SK-N-SH (cell line): ENCODE results near the gene CD300C.

Experiments used
- CTCF ChIP-seq: fragments of 200-600 bp; sonication (generic); IDR thresholded peaks from 2 replicates; pipeline ENCODE4 v1.6.1; 2017; ENCODE audit warnings: antibody characterized with exemption, mild to moderate bottlenecking, moderate library complexity
- ELF1 ChIP-seq: IDR thresholded peaks from 2 replicates; pipeline ENCODE4 v1.4.0; 2012
- JUND ChIP-seq: IDR thresholded peaks from 2 replicates; pipeline ENCODE4 v1.4.0; 2012
- MXI1 ChIP-seq: IDR thresholded peaks from 2 replicates; pipeline ENCODE4 v1.6.1; 2012; ENCODE audit warnings: mild to moderate bottlenecking, low read depth, low read length, improper control_type of control experiment
- REST ChIP-seq: IDR thresholded peaks from 2 replicates; pipeline ENCODE4 v1.6.1; 2012; ENCODE audit warnings: mild to moderate bottlenecking, low read depth, low read length, moderate library complexity
- SIN3A ChIP-seq: IDR thresholded peaks from 2 replicates; pipeline ENCODE4 v1.6.1; 2012; ENCODE audit warnings: low read depth, mild to moderate bottlenecking, low read length, moderate library complexity, borderline replicate concordance
- TEAD4 ChIP-seq: IDR thresholded peaks from 2 replicates; pipeline ENCODE4 v1.4.0; 2012; ENCODE audit warnings: mild to moderate bottlenecking, borderline replicate concordance; ENCODE audit not compliant: insufficient read depth
- YY1 ChIP-seq: IDR thresholded peaks from 2 replicates; pipeline ENCODE4 v1.4.0; 2012; ENCODE audit warnings: low read depth, mild to moderate bottlenecking

- TF ChIP-seq CTCF: no peak
- no peak for TF ChIP-seq ELF1
- no peak for TF ChIP-seq REST
- no peak for TF ChIP-seq MXI1
- no peak for TF ChIP-seq YY1
- TF ChIP-seq TEAD4: no peak
- TF ChIP-seq SIN3A: no peak
- no peak for TF ChIP-seq JUND
These were observed 1.8 kb upstream of the CD300C start for GRCh38 chr17:74547736-74548135.
